Bone marrow (tissue), 2 donors: Measurements from ENCODE around the gene FASTK.

ENCODE experiments used
- DNase-seq, 2 donors: peaks; one replicate each; lab custom pipeline; 2025; lab: John Stamatoyannopoulos, UW

FASTK gene, protein sequence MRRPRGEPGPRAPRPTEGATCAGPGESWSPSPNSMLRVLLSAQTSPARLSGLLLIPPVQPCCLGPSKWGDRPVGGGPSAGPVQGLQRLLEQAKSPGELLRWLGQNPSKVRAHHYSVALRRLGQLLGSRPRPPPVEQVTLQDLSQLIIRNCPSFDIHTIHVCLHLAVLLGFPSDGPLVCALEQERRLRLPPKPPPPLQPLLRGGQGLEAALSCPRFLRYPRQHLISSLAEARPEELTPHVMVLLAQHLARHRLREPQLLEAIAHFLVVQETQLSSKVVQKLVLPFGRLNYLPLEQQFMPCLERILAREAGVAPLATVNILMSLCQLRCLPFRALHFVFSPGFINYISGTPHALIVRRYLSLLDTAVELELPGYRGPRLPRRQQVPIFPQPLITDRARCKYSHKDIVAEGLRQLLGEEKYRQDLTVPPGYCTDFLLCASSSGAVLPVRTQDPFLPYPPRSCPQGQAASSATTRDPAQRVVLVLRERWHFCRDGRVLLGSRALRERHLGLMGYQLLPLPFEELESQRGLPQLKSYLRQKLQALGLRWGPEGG

DNA sequence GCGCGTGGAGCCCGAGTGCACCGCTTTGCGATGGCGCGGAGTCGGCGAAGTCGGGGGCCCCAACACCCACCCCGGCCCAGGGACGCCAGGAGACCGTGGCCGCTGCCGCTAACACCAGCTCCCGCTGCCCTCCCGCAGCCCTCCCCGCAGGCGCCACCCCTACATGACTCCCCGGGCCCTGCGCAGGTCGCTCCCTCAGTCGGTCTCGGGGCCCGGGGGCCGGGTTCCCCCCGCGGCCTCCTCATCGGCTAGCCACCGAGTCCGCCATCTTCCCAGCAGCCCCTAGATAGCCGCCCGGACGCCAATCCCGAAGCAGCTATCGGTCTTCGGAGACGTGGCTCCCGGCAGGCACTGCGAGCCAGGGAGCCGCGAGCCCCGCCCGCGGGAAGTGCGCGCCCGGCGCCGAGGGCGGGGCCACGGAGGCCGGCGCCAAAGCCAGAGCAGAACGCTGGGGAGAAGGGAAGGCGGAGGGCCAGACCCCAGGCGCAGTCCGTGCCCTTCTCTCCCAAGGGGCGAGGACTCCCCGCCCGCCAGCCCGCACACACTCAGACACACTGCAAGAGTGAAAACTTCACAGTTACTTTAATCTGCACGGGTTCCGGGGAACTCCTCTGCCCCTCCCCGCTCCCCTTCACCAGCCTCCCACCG is at the start of gene FASTK:
Gene FASTK (minus strand): TSS at position 288 of the 648 bp plus-strand sequence. CDS start 43 bp downstream, at position 245.
- peak; percentile 59 to 63 for DNase-seq

DNA sequence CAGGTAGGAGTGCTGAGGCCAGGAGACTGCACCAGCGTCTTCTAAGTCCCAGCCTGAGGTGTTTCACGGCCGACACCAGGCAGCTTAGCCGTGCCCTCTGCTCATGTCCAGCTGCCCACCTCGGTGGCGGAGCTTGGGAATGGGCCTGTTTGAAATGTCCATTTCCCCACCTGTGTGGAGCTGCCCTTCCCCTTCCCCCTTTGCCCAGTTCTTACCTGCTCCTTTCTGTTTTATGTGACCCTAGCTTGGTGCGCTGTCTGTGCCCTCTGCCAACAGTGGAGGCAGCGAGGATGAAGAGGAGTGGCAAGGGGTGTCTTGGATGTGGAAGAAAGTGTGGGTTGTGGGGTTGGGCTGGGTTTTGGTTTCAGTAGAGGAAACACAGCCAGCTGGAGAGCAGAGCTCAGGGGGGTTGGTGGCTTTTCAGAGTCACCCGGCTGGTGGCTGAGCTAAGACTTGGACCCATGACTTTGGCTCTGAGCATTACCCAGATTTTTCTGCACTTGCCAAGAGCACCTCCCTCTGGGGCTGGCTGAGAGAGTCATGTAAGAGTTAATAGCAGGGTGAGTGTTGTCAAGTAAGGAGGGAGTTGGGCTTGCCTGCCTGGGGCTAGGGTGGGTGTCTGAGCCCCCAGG is 49.5 kb upstream of the FASTK start:
- no peak for DNase-seq

DNA sequence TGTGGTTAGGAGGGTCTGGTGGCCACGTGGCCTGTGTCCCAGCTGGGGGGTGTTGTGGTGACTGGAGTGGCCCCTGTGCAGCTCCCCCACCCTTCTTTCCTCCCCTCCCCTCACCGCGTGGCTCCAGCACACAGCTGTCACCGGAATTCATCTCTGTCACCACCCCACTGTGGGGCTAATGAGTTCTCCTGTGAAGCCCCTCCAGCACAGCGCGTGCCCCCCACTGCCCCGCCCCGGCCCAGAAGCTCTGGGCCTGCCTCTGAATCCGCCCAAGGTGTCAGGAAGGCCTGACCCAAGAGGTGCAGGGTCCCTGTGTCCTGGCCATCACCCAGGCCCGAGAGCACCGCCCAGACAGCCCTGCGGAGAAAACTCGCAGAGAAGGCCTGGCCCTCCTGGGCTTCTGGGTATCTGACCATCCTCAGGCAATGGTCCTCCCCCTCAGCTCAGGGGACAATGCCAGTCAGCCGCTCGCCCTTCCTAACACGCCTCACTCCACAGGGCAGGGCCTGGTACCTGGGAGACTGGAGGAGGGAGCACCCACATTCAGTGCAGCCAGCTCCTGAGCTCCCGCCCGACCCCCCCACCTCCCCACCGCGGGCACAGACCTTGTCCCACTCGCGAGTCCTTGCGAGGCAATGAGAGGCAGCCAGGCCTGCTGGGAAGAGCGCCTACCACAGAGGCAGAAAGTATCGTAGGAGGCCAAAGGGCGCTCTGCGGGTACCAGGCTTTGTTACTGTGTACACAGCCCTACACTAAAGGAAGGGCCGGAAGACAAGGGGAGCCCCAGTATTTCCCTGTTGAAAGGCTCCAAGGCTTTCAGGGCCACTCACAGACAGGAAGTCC is 48.7 kb upstream of the FASTK start:
- no peak for DNase-seq

DNA sequence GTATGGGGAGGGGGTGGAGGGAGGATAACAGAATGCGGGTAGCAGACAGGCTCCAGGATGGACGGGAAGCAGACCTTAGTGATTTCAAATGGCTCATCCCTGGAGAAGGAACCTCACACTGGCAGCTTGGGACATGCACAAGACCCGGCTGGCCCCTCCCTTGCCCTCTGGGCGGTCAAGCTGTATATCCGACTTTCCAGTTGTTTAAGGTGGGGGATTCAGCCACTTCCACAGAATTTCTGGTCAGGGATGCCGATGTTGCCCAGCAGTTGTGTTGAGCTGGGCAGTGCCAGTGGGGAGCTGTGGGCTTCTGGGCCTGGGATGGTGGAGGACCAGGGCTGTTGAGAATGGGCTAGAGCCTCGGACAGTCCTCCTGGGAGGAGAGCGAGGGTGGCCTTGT is 48.1 kb upstream of the FASTK start:
- DNase-seq, result no peak

DNA sequence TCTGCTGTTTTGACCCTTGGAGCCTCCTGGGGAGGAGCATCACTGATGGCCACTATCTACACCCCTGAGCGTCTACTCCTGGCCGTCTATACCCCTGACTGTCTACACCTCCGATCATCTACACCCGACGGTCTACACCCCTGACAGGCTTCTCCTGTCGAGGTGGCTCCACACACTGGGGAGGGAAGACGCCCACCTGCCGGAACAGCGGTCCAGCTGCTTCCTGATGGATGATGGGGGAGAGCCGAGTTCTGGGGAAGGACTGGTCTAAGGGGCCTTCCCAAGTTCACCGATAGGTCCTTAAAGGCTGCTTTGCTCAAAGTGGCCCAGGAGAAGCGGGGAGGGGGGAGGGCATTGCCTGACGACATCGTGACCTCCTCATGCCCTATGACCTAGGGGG is 47.5 kb upstream of the FASTK start:
- no peak for DNase-seq

DNA sequence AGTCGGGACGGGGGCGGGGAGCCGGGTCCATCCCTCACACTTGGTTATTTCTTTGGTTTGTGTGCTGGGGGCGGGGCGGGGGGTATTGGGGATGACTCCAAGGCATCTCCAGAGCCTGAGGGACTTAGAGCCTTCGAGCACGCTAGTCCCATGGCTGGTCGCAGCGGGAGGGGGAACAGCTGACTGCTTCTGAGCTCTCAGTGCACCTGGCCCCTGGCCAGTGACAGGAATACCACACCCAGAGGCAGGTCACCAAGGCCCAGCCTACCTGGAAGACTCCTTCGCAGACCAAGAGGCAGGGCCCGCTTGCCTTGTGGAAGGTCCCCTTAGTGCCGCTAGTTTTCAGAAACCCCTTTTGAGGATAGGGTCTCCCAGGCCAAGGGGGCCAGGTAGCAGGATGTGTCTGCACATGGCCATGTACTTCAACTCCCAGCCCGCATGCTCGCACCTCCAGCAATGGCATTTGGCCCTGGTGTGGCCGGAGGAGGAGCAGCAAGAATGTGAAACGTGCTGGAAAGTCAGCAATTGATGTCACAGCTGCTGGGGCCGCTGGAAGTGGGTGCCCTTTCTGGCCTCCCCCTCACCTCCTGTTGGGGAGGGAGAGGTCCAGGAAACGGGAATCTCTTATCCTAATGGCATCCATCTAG is 46.0 kb upstream of the FASTK start:
- DNase-seq, result no peak

DNA sequence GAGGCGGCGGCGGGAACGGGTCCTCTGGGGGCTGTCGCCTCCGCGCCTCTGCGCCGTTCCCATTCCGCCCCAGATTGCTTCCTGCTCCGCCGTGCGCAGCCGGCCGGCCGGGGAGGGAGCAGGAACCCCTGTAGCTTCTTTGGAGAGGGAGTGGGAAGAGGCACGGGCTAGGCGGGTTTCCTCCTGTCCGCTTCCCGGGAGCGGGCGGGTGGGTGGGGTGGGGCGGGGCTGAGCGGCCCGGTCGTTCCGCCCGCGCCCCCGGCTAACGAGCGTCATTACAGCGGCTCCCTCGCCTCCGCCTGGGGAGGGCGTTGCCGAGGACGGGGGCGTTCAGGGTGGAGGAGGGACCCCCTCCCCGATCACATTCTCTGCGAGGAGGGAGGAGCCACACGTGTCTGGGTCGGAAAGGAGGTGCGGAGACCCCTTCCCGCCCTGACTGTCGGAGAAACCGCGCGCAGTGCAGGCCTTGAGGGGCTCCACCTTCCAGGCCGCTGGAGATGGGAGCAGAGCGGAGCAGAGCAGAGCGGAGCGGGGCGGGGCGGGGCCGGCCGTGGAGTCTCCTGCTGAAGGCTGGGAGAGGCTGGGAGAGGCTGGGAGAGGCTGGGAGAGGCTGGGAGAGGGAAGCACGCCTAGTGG is 45.4 kb upstream of the FASTK start:
- DNase-seq, result no peak

DNA sequence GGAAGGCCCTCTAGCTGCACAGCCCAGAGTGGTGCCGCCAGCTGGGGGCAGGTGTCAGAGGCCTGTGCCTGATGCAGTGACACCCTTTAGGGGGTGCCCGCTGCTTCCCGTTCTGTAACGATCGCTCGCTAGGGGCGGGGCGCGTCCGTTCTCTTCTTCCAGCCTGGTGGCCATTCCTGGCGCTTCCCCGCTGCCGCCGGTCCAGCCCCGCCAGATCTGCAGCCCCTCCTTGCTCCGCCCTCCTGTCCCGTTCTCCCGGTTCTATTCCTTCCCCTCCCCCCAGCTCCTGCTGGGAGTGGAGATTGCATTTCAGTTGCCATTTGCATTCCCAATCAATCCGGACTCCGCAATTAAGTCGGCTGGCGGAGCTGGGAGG is 44.8 kb upstream of the FASTK start:
- no peak for DNase-seq

DNA sequence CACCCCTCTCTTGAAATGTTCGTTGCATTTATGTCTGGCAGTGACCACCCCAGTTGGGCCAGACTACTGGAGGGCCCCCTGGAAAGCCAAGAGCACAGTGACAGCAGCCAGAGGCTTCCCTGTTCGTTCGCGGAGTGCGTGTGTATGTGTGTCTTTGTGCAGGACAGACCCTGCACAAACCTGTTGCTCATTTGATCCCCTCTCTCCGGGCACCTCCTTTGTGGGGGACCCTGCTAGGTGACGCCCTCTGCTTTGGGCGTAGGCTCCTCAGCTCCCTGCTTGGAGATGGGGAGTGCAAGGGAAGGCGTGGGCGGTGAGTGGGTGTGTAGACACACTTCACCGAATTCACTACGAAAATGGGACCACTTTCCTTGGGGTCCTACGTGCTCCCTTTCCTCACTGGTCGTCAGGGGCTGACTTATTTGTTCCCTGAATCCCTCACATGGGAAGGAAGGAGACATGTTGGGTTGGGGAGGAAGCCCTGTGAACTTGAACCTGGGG is 44.3 kb upstream of the FASTK start:
- DNase-seq, result no peak

DNA sequence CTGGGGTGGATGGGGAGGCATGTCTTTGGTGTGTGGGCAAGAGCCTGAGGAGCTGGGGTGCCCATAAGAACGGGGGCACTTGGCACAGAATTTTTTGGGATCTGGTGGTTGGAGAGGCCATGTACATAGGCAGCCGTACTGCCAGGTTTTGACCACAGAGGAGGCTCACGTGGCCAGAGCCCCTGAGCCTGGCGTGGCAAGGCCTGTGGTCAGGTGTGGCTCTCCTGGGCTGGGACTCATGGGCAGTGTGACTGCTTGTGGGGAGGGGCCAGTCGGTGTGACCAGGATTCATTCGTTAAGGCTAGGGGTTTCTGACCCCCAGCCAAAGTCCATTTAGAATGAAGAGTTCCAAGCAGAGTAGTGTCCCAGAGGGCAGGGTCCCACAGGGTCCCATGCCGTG is 43.9 kb upstream of the FASTK start:
- DNase-seq, result no peak

DNA sequence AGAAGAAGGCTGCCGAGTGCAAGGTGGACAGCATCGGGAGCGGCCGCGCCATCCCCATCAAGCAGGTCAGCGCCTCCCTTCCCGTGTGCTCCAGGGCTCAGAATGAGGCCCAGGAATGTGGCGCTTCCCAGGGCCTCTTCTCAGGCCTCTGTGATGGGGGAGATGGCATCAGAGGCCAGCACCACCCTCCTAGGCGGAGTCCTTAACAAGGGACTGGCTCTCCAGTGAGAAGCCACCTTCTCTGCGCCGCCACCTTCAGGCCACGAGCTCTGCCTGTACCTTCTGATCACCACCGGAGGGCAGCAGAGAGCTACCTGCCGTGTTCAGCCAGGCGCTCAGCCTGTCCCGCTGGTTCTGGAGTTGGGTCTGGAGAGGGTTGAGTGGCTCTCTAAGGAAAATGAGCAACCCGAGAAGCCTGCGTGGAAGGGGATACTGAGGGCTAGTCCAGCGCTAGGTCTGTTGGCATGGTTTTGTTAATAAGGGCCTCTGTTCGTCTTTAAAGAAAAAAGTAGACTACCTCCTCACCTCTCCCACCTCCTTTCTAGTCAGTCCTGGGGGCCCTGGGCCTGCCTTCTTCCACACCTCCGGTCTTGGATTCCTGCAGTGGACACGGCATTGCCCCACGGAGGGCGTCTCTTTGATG is 43.3 kb upstream of the FASTK start:
- DNase-seq, result peak; percentile 40 to 63

DNA sequence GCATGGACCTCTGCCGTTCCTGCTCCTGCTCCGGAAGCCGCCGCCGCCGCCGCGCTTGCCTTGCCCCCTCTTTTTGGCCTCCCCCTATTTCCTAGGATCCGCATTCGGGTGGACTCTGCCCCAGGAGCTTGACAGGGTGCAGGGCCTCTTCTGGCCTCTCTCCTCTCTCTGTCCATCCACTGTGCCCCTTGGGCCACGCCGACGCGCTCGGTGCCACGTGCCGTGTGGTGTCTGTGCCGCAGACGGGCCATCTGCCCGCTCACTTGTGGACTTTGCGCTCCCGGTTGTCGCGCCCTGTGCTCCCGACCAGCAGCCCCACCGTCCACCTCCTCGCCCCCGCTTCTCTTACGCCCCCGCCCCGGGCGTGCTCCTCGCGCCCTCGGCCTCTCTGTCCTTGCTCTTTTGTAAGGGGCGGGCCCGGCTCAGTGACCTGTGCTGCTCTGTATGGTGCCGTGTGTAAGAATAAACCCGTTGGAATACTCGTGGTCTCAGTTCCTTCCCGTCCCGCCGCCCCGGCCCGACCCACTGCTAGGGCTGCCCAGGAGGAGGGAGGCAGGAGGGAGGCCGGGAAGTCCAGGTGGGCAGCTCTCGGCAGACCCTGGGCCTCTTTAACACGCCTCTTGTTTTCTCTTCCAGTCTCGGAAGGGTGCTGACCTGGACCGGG is 42.7 kb upstream of the FASTK start:
- no peak for DNase-seq

DNA sequence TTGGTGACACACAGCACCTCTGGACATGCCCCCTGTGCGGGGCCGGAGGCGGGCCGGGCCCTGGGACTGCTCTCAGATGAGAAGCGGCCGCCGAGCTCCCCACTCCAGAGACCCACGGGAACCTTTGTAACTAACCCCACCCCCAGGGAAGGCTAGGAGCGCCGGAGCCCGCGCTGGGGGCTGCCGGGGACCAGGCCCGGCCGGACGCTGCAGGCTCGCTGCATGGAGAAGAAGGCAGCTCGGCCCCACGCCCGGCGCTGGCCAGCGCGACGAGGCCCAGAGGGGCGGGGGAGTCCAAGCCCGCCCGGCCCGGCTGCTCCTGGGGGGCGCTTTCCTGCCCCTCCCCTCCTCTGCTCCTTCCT is 42.2 kb upstream of the FASTK start:
- DNase-seq, result no peak

DNA sequence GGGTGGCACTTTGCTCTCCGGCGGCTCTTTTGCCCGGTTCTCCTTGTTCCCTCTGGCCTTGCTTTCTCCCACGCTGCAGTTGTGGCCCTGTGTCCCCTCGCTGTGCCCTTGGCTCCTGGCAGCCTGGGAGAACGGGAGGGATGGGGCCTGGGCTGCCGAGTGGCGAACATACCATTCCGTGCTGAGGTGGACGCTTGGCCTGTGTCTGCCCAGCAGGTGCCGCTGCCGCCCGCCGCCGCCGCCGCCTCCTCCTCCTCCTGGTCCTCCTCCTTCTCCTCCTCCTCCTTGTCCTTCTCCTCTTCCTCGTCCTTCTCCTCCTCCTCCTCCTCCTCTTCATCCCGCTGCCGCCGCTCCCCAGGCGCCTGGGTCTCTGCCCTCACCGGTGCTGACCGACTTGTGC is 41.7 kb upstream of the FASTK start:
- no peak for DNase-seq

DNA sequence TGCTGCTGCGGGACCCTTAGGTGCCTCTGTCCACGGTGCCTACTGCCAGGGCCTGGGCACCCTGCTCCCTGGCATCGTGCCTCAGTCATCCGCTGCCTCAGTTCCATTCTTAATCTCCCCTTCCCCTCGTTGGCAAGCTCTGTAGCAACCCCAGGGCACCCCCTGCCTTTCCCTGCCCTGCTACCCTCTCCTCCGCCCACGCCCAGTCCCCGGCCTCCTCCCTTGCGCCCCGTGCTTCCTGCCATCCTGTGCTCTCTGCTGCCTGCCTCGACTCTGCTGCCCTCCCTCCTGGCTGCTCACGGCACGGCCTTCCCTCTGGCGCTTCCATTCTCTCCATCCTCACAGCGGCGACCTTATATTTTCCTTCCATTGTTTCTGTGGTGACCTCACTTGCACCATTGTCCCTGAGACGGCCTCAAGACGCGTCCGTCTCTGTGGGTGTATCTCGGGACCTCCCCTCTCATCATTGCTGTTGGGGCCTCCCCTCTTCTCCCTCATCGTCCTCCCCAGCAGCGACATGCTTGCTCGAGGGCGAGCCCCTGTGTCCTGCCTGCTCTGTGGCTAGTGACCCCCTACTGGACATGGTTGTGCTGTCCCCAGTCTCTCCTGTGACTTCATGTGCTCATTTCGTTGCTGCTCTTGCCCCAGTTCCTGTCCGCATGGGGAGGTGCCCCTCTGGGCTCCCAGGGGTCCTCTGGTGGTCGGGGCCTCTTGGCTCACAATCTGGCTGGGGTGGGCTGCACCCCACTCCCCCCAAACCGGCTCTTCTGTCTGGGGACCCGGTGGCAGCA is 41.0 kb upstream of the FASTK start:
- DNase-seq, result no peak

DNA sequence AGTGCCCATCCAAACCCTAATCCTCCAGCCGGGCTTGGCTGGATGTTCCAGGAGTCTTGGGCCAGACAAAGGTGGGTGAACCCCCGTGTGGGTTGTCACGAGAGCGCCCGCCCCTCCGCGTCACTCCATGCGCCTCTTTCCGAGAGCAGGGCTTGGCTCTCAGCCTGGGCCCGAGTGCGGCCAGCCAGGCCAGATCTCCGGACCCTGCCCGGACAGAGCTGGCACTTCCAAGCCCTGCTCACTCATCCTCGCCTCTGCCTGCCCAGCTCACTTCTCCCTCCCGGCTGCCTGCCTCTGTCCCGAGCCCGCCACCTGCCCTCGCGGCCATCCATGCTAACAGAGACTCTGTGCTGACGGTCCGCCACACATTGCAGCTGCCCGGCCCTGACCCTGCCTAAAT is 40.3 kb upstream of the FASTK start:
- DNase-seq, result no peak

DNA sequence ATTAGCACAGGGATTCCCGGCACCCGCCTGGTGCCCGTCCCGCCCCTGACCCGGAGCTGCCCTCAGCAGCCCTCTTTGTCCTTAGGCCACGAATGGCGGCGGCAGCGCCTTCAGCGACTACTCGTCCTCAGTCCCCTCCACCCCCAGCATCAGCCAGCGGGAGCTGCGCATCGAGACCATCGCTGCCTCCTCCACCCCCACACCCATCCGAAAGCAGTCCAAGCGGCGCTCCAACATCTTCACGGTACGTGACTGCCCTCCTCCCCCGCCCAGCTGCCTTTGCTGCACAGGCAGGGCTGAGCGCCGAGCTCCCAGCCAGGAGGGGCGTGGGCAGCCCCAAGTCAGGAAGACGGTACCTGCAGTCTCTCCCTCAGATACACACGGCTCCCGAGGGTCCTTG is 39.3 kb upstream of the FASTK start:
- DNase-seq, result no peak

DNA sequence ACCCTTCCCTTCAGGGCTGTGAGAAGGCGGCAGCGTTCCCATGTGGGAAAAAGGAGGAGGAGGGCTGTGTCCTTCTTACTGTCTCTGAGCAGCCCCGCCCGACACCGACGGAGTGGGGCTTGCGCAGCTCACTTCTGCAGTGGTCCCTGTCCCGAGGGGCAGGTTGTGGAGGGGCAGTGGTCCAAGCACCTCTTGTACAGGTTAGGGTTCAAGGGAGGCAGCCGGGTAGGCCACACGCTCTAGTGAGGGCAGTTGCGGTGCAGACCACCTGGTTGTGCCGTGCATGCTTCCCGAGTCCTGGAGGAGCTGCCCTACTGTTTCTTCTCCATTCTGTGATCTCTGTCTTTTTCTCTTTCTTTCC is 38.4 kb upstream of the FASTK start:
- no peak for DNase-seq
